ENCODE data around the gene KIAA1671. TPM values are rescaled to one million over a fixed set of nuclear protein-coding genes. Genes with fewer than 3 reads are reported as not detected.

Gene KIAA1671
- total RNA-seq, 2 experiments from 2014 or later, result 6.5 to 6.8 TPM

- peaks cover 8% of the 10 kb centered on the region for H3K4me1 Mint-ChIP-seq (ENCODE audit: low read depth)
- intact Hi-C loops (cut with micrococcal nuclease), result no loop called here
- ATAC-seq, result no peak
- DNase-seq, result no peak
- no peak for TF ChIP-seq CTCF (IDR thresholded peaks at IDR 0.05)
- no peaks in the 10 kb centered on the region for H3K36me3 Mint-ChIP-seq (ENCODE audit: low read depth)
- no peaks in the 10 kb centered on the region for H3K27me3 Mint-ChIP-seq
- CTCF ChIA-PET, result interaction anchor here (1.2 to 1.9 kb wide), 2 partner anchors 9 to 42 kb away, joined by 3 to 5 read pairs; no protein-coding TSS in a partner anchor
- H3K4me3 Mint-ChIP-seq, result no peak overlapping the region
- H3K27ac Mint-ChIP-seq, result no peak overlapping the region
- POLR2A ChIA-PET, result no interaction called here
- peaks cover 2% of the 10 kb centered on the region for H3K9me3 Mint-ChIP-seq
These were observed 53.8 kb downstream of the KIAA1671 start for GRCh38 chr22:25006354-25006753.

GRCh38 chr22:25007444-25008106 is 55.1 kb downstream of the KIAA1671 start:
- peaks cover 1% of the 10 kb centered on the region for H3K4me1 Mint-ChIP-seq (ENCODE audit: low read depth)
- DNase-seq (no peak), ATAC-seq (no peak)
- ChIA-PET POLR2A (no interaction called here), CTCF (interaction anchor here (1.5 kb wide), 1 partner anchor 56 kb away, joined by 3 read pairs; no protein-coding TSS in a partner anchor)
- H3K36me3 Mint-ChIP-seq (ENCODE audit: low read depth), result no peaks in the 10 kb centered on the region
- intact Hi-C loops (cut with micrococcal nuclease), result no loop called here
- no peak overlapping the region for H3K4me3 Mint-ChIP-seq
- no peak for TF ChIP-seq CTCF (IDR thresholded peaks at IDR 0.05)
- no peaks in the 10 kb centered on the region for H3K27me3 Mint-ChIP-seq
- H3K9me3 Mint-ChIP-seq, result no peaks in the 10 kb centered on the region
- H3K27ac Mint-ChIP-seq, result no peak overlapping the region

- intact Hi-C loops (cut with micrococcal nuclease), result no loop called here
- no peaks in the 10 kb centered on the region for H3K4me1 Mint-ChIP-seq (ENCODE audit: low read depth)
- H3K4me3 Mint-ChIP-seq, result no peak overlapping the region
- ChIA-PET POLR2A (no interaction called here), CTCF (interaction anchor here (1.5 kb wide), 1 partner anchor 57 kb away, joined by 3 read pairs; no protein-coding TSS in a partner anchor)
- no peaks in the 10 kb centered on the region for H3K36me3 Mint-ChIP-seq (ENCODE audit: low read depth)
- TF ChIP-seq CTCF (IDR thresholded peaks at IDR 0.05), result no peak
- no peaks in the 10 kb centered on the region for H3K27me3 Mint-ChIP-seq
- DNase-seq (no peak), ATAC-seq (no peak)
- no peak overlapping the region for H3K27ac Mint-ChIP-seq
- H3K9me3 Mint-ChIP-seq, result no peaks in the 10 kb centered on the region
These were observed 56.1 kb downstream of the KIAA1671 start for GRCh38 chr22:25008666-25009065.

GRCh38 chr22:25012741-25013143 is 60.2 kb downstream of the KIAA1671 start:
- ChIA-PET POLR2A (no interaction called here), CTCF (interaction anchor here (1.4 kb wide), 1 partner anchor 36 kb away, joined by 3 read pairs; no protein-coding TSS in a partner anchor)
- Mint-ChIP-seq H3K4me1 (ENCODE audit: low read depth) (no peaks in the 10 kb centered on the region), H3K36me3 (ENCODE audit: low read depth) (no peaks in the 10 kb centered on the region), H3K4me3 (no peak overlapping the region), H3K27me3 (no peaks in the 10 kb centered on the region), H3K27ac (no peak overlapping the region), H3K9me3 (no peaks in the 10 kb centered on the region)
- intact Hi-C loops (cut with micrococcal nuclease), result no loop called here
- ATAC-seq, result no peak
- TF ChIP-seq CTCF (IDR thresholded peaks at IDR 0.05), result no peak
- DNase-seq, result no peak

- Mint-ChIP-seq H3K27ac (no peak overlapping the region), H3K36me3 (ENCODE audit: low read depth) (no peaks in the 10 kb centered on the region), H3K27me3 (no peaks in the 10 kb centered on the region), H3K9me3 (no peaks in the 10 kb centered on the region), H3K4me3 (no peak overlapping the region), H3K4me1 (ENCODE audit: low read depth) (no peaks in the 10 kb centered on the region)
- intact Hi-C loops (cut with micrococcal nuclease), result no loop called here
- POLR2A ChIA-PET, result no interaction called here
- no peak for ATAC-seq
- no peak for TF ChIP-seq CTCF (IDR thresholded peaks at IDR 0.05)
- DNase-seq, result no peak
- CTCF ChIA-PET, result interaction anchor here (0.7 to 1.4 kb wide), 3 partner anchors 35 to 515 kb away, joined by 3 to 4 read pairs (median 4); no protein-coding TSS in a partner anchor
These were observed 61.1 kb downstream of the KIAA1671 start for GRCh38 chr22:25013607-25014006.
